Stimulated activated CD8-positive, alpha-beta memory T cell treated with anti-CD3 and anti-CD28 coated beads, Interleukin-4, amount 100 ng/mL, for 48 hours (primary cell): Measurements from ENCODE around the gene UBL4A.

Source experiments
- DNase-seq: peaks from one replicate; pipeline ENCODE4 v3.0.0-alpha.2; 2020

Gene UBL4A

DNA sequence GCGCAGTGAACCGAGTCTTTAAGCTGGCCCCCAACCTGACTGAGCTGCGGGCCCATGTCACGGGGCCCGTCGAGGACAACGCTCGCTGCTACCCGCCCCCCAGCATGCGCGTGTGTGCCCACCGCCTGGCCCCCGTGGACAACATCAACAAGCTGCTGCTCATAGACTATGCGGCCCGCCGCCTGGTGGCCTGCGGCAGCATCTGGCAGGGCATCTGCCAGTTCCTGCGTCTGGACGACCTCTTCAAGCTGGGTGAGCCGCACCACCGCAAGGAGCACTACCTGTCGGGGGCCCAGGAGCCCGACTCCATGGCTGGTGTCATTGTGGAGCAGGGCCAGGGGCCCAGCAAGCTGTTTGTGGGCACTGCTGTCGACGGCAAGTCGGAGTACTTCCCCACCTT, 26.1 kb downstream of the UBL4A start:
- no peak for DNase-seq

DNA sequence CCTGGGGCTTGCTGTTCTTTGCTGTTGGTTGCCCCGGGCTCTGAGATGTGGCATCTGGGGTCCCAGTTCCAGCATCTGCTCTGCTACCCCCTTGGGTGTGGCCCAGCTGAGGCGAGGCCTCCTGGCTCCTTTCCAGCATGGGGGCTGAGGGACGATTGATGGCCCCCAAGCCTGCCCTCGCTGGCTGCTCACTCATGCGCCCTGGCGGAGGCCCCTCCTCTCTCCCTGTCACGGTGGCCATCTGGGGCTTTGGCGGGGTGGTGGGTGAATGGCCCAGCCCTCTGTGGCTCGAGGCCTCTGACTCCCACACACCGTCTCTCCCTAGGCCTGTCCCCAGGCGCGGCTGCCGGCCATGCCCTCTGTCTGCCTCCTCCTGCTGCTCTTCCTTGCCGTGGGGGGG, 26.6 kb downstream of the UBL4A start:
- no peak for DNase-seq

DNA sequence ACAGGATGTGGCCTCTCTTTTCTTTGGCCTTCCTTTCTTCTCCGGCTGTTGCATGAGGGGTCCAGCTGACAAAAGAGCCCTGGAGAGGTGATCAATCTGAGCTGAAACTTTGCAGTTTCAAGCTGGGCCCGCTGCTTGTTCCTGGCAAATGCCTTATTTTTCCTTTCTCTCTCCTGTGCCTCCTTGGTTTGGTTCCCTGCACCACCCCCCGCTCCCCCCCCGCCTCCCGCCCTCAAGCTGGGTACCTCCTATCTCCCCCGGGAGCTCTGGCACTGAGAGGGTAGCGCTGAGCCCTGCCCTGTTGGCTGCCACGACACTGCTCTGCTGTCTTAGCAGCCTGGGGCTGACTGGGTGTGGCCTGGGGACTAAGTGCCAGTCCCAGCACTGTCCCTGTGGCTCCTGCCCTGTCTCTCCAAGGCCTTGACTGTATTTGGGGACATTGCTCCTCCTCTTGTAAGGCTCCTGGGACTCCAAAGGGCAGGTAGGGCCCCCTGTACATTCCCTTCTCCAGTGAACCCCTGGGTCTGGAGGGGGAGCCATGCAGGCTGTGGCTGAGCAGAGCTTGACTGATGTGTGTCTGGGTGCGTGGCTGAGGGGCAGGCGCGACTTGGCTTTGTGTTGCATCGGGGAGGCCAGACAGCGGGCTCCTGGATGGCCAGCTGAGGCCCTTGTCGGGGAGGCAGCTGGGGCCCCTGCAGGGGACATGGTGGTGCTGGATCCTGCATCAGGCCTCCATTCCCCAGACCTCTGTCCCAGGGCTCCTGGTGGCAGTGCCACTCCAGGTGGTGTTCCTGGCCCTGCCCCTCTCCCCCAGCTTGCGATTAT, 27.2 kb downstream of the UBL4A start:
- peak; percentile 29 for DNase-seq

DNA sequence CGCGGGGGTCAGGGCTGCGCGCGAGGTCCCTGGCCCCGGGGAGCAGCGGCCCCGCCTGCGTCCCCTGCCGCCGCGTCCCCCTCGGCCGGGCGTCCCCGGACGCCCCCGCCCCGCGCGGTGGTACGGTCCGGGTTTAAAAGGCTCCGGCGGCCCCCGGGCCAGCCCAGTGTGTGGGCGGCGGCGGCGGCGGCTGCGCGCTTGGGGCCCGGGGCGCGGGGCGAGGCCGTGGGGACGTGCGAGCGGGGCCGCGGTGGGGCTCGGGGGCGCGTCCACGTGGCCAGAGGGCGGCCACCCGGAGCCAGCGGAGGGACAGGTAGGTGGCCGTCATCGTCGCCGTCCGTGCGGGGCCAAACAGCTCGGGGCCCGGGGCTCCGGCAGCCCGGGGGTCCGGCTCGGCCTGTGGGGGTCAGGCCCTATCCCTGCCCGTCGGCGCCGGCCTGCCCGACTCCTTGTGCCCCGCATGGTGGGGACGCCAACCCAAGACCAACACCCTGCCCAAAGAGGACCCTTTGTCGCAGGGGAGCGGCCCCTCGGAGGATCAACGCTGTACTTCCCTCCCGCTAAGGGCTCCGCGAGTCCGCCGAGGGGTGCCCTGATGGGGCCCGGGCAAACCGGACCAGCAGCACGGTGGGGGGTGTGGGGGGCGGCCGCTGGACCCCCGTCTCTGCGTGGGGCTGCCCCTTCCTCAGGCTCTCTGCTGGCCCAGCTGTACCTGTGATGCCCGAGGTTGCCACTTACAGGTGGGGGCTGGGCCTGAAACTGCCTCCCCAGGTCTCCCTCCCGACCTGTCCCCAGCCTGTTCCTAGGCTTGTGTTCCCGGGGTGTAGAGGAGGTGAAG, 28.1 kb downstream of the UBL4A start, which contains the start of gene PLXNA3:
TSS of gene PLXNA3 (plus strand) at position 166 of the 838 bp plus-strand sequence. CDS start 1,903 bp downstream, outside the sequence.
- DNase-seq: peak; percentile 68

DNA sequence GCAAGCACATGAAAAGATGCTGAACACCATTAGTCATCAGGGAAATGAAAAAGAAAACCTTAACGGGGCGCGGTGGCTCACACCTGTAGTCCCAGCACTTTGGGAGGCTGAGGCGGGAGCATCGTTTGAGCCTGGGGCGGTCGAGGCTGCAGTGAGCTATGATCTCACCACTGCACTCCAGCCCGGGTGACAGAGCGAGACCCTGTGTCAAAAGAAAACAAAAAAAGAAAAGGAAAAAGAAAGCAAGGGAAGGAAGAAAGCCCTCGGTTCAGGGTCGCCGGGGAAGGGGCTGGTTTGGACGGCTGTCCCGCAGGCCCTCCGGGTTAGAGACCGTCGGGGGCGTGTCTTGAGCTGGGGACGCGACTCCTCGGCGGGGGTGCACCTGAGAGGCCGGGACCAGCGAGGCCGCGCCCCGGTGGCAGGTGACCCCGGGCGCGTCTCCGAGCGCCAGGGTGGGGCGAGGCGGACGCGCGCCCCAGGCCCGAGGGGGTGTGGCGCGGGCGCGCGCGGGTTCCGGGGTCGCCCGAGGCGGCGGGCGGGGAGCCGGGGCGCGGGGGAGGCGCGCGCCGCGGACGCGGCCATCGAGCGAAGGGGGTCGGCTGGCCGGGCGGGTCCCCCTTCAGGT, 28.8 kb downstream of the UBL4A start:
- peak; percentile 58 for DNase-seq

DNA sequence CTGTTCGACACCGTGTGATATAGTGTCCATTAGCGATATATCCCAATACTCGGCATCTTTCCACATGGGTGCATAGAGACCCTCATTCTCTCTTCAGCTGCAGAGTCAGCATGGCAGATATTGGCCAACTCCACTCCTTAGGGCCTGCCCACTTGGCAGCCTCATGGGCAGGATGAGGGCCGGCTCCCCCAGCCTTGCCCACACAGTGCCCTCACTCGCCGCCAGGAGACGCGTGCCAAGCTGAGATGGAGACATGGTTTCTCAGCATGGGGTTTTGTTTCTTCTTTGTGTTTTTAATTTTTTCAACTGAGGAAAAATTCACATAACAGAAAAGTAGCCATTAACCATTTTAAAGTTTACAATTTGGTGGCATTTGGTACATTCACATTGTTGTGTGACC, 33.6 kb downstream of the UBL4A start:
- DNase-seq: no peak

DNA sequence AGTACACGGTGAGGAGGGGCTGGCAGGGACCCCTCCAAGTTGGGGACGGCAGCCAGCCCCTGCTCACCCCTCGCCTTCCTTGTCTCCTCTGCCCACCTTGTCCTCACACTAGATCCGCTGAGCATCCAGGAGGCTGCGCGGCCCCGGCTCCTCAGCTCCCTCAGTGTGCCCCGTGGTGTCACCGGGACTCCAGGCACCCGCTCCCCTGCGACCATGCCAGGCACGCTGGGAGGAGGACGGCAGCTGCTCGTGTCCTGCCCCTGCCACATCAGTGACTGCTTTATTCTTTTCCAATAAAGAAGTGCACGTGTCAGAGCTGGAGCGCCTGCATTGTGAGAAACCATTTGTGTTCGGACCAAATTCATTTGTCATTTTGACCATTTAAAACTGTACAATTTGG, 36.1 kb downstream of the UBL4A start:
- no peak for DNase-seq

DNA sequence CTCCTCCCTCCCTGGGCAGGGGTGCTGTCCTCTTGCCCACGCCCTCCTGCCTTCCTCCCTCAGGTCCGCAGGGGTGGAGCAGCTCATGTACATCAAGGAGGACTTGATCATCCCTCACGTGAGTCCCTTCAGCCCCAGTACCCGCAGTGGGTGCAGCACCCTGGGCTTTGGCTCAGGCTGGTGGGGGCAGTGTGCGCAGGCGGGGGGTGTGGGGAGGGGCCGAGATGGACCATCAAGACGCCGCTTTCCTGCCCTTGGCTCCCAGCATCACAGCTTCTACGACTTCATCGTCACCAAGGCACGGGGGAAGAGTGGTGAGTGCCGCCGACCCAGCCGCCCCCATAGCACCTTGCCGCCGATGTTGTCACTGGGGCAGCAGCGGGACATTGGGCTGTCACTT, 36.8 kb downstream of the UBL4A start:
- DNase-seq: no peak

DNA sequence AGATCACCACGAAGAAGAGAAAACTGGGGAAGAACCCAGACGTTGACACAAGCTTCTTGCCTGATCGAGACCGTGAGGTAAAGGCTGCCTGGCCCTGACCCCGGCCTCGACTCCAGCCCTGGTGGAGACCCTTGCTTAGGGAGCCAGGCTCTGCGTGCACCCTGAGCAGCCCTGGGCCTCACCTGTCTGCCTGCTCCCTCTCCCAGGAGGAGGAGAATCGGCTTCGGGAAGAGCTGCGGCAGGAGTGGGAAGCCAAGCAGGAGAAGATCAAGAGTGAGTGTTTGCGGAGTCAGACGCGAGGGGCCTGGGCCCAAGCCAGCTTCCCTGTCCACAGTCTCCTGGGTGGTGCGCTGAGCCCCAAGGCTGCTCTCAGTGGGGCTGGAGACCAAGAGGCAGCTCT, 37.9 kb downstream of the UBL4A start:
- DNase-seq: no peak

DNA sequence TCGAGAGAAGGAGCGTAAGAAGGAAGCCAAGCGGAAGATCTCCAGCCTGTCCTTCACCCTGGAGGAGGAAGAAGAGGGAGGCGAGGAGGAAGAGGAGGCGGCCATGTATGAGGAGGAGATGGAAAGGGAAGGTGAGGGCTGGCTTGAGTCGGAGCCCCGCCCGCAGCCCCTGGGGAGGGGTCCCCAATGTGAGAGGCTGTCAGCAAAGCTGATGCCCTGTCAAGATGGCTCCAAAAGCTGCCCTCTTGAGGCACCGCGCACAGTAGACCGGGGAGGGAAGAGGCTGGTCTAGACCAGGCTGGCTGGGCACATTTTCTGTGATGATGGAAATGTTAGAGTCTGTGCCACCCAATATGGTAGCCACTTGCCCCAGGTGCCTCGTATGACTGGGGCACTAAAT, 40.0 kb downstream of the UBL4A start:
- no peak for DNase-seq

DNA sequence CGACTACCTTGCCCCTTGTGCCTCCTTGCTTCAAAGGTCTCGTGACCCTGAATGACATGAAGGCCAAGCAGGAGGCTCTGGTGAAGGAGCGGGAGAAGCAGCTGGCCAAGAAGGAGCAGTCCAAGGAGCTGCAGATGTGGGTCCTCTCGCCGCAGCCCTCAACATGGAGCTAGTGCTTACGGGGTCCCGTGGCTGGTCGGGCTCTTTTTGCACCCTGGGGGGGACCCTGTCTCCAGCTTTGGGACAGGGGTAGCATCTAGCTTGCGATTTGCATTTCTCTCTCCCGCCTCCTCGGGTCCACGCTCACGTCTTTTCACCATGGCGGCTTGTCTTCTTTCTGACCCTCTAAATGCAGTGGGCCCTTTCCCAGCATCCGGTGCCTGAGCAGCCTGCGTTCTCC, 40.6 kb downstream of the UBL4A start:
- DNase-seq: no peak

DNA sequence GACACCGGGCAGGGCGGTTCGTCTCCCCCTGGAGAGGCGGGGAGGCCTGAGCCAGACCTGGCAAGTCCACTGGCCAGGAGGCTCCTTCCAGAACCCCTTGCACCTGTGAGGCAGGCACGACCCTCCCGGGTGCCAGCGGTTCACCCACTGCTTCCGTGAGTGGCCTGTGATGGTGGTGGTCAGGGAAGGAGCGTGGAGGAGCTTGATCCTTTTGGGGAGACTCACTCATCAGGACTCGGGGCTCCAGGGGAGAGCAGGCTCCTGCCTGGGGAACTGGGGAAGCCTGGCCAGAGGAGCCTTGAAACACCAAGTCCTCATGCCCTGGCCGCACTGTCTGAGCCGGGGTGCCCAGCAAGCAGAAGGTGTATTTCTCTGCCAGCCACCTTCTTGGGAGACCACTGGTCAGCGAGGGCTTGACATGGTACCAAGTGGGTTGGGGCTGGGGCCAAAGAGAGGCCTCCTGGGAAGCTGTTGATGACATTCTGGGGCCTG, 41.6 kb downstream of the UBL4A start:
- DNase-seq: no peak

DNA sequence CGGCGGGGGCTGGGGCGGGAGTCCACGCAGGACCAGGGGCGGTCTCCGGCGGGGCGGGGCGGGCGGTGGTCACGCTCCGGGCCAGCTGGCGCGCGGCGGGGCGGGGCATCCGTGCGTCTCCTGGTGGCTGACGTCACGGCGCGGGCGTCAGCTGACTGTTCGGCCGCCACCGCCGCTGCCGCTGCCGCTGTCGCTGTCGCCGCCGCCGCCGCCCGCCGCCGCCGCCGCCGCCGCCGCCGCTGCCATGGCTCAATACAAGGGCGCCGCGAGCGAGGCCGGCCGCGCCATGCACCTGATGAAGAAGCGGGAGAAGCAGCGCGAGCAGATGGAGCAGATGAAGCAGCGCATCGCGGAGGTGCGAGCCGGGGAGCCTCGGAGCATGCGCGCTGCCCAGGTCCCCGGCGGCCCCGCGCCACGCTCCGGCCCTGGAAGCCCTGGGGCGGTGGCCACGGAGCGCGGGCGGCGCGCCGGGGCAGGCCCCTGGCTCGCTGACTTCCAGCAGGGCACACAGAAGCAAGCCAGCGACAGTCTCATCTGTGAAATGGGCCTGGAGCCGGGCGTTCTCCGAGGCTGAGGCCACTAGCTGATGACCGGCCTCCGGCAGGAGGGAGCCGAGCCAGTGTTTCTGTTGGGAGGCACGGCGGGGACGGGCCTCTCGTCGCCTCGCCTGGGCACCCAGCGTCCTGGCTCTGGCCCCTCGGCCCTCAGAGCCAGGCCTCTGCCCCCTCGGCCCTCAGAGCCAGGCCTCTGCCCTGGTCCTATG, 42.2 kb downstream of the UBL4A start, which contains the start of gene FAM50A:
TSS of gene FAM50A (plus strand) at position 150 of the 763 bp plus-strand sequence. CDS start at position 245, 95 bp downstream.
- peak; percentile 81 for DNase-seq

DNA sequence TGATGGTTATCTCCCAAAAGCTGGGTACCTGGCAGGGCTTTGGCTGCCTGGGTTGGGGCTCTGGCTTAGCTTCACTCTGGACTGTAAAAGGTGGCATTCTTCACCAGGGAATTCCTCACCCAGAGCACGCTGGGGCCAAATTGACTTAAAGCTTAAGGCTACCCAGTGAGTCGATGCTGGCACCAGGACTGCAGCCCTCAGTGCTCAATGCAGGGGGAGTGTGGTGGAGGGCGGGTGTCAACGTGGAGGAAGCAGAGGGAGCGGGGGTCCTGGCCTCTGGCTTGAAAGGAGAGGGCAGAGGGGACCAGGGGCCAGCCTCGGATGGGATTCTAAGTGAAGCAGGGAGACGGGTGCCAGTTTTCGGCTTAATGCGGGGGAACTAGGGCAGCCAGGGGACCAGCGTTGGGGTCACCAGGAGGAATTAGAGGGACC, 42.9 kb downstream of the UBL4A start:
- no peak for DNase-seq

DNA sequence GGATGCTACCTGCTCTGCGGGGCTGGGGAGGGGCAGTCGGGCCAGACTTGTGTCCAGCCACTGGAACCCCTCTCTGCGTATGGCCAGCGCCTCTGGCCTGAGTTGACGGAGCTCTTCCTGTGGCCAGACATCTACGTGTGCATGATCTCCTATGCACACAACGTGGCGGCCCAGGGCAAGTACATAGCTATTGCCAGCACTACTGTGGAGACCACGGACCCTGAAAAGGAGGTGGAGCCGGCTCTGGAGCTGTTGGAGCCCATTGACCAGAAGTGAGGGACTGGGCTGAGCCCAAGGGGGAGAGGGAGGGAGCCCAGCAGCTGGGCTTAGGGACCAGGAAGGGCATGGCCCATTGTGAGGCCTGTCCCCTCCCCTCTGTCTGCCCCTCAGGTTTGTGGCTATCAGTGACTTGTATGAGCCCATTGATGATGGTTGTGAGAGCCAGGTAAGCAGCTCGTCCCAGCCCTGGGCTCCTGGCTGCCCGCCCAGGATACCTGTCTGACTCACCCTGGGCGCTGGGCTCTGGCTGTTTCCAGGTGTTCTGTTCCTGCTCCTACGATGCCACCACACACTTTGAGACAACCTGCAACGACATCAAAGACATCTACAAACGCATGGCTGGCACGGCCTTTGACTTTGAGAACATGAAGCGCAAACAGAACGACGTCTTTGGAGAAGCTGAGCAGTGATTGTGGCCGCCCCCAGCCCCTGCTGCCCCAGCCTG, 44.3 kb downstream of the UBL4A start:
- no peak for DNase-seq

DNA sequence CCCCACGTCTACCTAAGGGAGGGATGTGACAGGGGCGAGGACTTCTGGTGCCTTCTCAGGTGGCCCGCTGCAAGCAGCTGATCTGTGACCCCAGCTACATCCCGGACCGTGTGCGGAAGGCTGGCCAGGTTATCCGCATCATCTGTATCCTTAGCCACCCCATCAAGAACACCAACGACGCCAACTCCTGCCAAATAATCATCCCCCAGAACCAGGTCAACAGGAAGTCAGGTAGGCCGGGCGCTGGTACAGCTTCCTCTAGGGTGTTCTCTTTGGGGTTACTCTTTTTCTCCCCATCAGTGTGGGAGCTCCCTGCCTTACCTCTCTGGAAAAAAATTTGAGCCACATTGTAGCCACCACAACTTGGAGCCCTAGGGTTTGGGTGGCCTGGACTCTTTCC, 44.9 kb downstream of the UBL4A start:
- DNase-seq: no peak

DNA sequence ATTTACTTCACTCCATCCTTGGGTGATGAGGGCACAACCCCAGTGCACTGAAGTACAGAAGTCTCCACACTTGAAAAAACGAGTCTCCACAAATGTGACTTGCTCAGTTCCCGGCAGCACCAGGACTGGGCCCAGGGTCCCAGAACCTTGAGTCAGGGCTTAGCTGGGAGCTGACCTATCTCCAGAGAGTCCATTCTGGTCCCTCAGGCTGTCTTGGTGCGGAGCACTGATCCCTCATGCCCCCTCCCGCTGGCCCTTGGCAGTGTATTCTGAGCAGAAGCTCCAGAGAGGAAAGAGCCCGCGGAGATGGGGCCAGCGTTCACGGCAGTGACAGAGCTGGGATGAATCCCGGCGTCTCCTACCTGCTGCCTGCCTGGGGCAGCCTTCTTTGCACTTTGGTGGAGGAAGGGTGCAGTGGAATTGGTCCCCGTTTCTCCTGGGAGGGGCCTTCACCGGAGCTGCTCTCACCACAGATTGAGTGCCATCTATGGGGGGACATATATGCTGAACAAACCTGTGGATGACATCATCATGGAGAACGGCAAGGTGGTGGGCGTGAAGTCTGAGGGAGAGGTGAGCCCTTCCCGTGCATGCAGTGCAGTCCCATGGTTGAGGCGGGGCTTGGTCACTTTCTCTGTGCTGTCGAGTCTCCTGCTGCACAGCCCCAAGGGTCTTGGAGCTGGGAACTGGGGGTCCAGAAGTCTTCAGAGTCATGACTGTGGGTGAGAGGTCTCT, 45.6 kb downstream of the UBL4A start:
- no peak for DNase-seq

DNA sequence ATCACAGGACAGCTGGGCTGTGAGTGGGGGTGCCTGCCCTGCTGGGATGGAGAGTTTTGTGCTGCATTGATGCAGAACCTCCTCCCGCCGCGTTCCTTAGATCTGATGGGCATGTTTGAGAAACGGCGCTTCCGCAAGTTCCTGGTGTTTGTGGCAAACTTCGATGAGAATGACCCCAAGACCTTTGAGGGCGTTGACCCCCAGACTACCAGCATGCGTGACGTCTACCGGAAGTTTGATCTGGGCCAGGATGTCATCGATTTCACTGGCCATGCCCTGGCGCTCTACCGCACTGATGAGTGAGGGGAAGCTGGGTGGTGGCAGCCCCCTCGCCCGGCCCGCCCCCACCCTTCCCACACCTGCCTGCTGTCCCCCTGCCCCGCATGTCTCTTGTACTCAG, 46.6 kb downstream of the UBL4A start:
- DNase-seq: no peak

DNA sequence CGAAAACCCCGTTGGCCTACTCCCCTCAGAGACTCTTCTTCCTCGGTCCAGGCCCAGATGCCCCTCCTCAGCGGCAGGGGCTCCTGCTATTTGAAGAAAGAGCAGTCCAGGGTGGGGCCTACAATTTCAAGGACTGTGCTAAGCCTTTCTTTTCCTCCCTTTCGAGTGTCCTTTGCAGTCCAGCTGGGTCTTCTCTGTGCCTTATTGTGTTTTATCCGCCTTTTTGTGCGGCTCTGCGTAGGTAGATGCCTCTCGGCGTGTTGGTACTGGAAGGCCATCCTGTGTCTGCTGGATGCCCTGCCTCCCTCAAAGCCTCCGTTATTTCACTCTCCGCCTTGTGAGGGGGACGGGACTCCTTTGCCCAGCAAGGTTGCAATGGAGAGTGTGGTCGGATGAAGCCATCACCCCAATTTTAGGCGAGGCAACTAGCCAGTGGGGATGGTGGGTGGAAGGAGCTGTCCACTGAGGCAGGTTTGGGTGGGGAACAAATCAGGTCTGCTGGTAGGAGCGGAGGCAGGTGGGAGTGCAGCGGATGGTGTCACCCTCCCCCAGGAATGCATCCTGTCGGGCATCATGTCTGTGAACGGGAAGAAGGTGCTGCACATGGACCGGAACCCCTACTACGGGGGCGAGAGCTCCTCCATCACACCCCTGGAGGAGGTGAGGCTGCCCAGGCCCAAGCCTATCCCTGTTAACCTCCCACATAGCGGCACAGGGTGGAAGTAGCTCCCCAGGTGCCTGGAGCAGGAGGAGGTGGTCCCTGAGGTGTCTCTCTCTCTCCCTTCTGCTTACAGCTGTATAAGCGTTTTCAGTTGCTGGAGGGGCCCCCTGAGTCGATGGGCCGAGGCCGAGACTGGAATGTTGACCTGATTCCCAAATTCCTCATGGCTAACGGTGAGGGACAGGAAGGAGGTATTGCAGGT, 48.2 kb downstream of the UBL4A start:
- DNase-seq: no peak
